ENCODE results near the gene TAC3. TPM values are rescaled to one million over a fixed set of nuclear protein-coding genes. Genes with fewer than 3 reads are reported as not detected.

The TAC3 gene
- total RNA-seq, 2 experiments from 2014 or later = not detected

- Histone ChIP-seq H3K79me2 (ENCODE audit: insufficient read depth, low read depth, low read length) (no peaks in the 10 kb centered on the region), H3K36me3 (ENCODE audit: insufficient read depth, low read length) (no peaks in the 10 kb centered on the region), H3K4me1 (ENCODE audit: insufficient read depth, low read length, poor library complexity, severe bottlenecking) (peaks cover 5% of the 10 kb centered on the region), H3K9me3 (ENCODE audit: low read length) (no peaks in the 10 kb centered on the region), H3K27ac (ENCODE audit: low read depth, low read length, poor library complexity, severe bottlenecking) (no peak overlapping the region), H2AFZ (ENCODE audit: low read length) (no peak overlapping the region), H4K20me1 (ENCODE audit: insufficient read depth, low read length) (no peaks in the 10 kb centered on the region), H3K4me2 (ENCODE audit: low read length) (no peak overlapping the region), H3K4me3 (ENCODE audit: low read depth, low read length, poor library complexity, severe bottlenecking) (no peak overlapping the region), H3K9me2 (ENCODE audit: insufficient read depth, low read length) (no peaks in the 10 kb centered on the region)
- CTCF ChIA-PET (ENCODE audit: unreplicated experiment) = interaction anchor here (0.9 to 1.0 kb wide), 3 partner anchors 10 to 92 kb away, joined by 3 to 4 read pairs (median 3); no protein-coding TSS in a partner anchor
- DNase-seq (ENCODE audit: low spot score) = no peak
- TF ChIP-seq EZH2phosphoT487 (IDR thresholded peaks at IDR 0.05; ENCODE audit: borderline replicate concordance, low read depth, low read length) = no peak
- TF ChIP-seq, protein P1, sequence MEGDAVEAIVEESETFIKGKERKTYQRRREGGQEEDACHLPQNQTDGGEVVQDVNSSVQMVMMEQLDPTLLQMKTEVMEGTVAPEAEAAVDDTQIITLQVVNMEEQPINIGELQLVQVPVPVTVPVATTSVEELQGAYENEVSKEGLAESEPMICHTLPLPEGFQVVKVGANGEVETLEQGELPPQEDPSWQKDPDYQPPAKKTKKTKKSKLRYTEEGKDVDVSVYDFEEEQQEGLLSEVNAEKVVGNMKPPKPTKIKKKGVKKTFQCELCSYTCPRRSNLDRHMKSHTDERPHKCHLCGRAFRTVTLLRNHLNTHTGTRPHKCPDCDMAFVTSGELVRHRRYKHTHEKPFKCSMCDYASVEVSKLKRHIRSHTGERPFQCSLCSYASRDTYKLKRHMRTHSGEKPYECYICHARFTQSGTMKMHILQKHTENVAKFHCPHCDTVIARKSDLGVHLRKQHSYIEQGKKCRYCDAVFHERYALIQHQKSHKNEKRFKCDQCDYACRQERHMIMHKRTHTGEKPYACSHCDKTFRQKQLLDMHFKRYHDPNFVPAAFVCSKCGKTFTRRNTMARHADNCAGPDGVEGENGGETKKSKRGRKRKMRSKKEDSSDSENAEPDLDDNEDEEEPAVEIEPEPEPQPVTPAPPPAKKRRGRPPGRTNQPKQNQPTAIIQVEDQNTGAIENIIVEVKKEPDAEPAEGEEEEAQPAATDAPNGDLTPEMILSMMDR (conservative IDR thresholded peaks at IDR 0.05; ENCODE audit: low read length) = no peak
- POLR2A ChIA-PET = interaction anchor here (0.5 to 1.5 kb wide), 4 partner anchors 13 to 658 kb away, joined by 3 to 4 read pairs (median 3); partner anchors contain the start of gene STAT6
- intact Hi-C loops (cut with micrococcal nuclease; ENCODE audit: unreplicated experiment) = no loop called here
- no TSS peak for BruUV-seq (replicated peaks)
Measured at GRCh38 chr12:57031789-57032188, 15.5 kb upstream of the TAC3 start.

DNA sequence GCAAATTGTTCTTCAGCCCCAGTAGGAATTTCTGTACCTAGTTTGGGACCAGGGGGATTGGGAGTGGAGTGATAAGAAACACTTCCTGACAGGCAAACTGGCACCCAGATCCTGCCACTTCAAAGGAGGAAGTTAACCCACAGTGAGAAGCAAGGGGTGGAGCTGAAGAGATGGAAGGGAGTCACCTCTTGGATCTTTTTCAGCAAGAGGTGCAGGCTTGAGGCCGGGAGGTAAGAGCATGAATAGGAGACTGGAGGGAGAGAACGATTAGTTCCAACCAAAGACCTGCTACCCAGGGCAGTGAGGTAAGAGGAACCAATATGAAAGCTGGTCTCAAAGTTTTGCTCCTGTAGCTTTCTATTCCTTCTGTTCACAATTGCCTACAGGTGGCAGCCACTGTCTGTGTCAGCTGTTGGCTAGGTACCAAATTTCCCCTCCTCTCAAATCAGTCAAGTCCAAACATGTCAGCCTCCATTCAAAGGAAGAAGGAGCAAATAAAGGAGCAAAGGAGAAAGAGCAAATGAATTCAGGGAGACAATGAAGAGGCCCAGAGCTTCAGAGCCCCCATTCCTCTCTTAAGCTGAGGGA lies 14.9 kb upstream of the TAC3 start:
- no TSS peak for BruUV-seq (replicated peaks)
- no peak for TF ChIP-seq EZH2phosphoT487 (IDR thresholded peaks at IDR 0.05; ENCODE audit: borderline replicate concordance, low read depth, low read length)
- TF ChIP-seq, protein P1 (conservative IDR thresholded peaks at IDR 0.05; ENCODE audit: low read length) = peak; percentile 56
- DNase-seq (ENCODE audit: low spot score) = peak; percentile 35
- no peaks in the 10 kb centered on the region for H3K36me3 ChIP-seq (ENCODE audit: insufficient read depth, low read length)
- H3K9me3 ChIP-seq (ENCODE audit: low read length) = no peaks in the 10 kb centered on the region
- no peak overlapping the region for H3K27ac ChIP-seq (ENCODE audit: low read depth, low read length, poor library complexity, severe bottlenecking)
- H3K79me2 ChIP-seq (ENCODE audit: insufficient read depth, low read depth, low read length) = no peaks in the 10 kb centered on the region
- H3K4me2 ChIP-seq (ENCODE audit: low read length) = peak overlapping the region; percentile 21; the same call in 1 of the 2 replicates
- H3K9me2 ChIP-seq (ENCODE audit: insufficient read depth, low read length) = no peaks in the 10 kb centered on the region
- H2AFZ ChIP-seq (ENCODE audit: low read length) = peak overlapping the region; percentile 23
- intact Hi-C loops (cut with micrococcal nuclease; ENCODE audit: unreplicated experiment) = no loop called here
- H4K20me1 ChIP-seq (ENCODE audit: insufficient read depth, low read length) = no peaks in the 10 kb centered on the region
- ChIA-PET CTCF (ENCODE audit: unreplicated experiment) (interaction anchor here (0.9 to 1.0 kb wide), 3 partner anchors 10 to 93 kb away, joined by 3 to 4 read pairs (median 3); no protein-coding TSS in a partner anchor), POLR2A (interaction anchor here (0.5 to 1.5 kb wide), 4 partner anchors 12 to 658 kb away, joined by 3 to 4 read pairs (median 3); partner anchors contain the start of gene STAT6)
- H3K4me3 ChIP-seq (ENCODE audit: low read depth, low read length, poor library complexity, severe bottlenecking) = no peak overlapping the region
- peaks cover 5% of the 10 kb centered on the region for H3K4me1 ChIP-seq (ENCODE audit: insufficient read depth, low read length, poor library complexity, severe bottlenecking)

DNA sequence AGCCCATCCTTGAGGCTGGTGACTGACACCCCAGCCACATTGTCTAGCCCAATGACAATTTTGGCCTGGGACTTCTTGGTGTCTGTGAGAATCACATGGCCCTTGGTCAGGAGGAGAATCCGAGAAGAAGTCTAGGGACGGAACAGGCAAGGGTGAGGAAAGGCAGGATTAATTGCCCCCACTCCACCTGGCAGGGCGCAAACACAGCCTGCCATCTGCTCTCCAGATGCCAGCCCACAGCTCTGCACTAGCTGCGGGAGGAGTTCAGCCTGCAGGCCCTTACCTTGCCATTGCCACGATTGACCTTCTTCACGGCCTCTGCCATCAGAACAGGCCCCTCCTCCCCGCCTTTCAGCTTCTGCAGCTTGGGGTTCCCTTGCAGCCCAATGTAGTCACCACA lies 13.1 kb upstream of the TAC3 start:
- no peak overlapping the region for H3K27ac ChIP-seq (ENCODE audit: low read depth, low read length, poor library complexity, severe bottlenecking)
- peaks cover 5% of the 10 kb centered on the region for H3K4me1 ChIP-seq (ENCODE audit: insufficient read depth, low read length, poor library complexity, severe bottlenecking)
- no peak for DNase-seq (ENCODE audit: low spot score)
- ChIA-PET CTCF (ENCODE audit: unreplicated experiment) (interaction anchor here (0.6 kb wide), 1 partner anchor 63 kb away, joined by 3 read pairs; no protein-coding TSS in a partner anchor), POLR2A (interaction anchor here (0.6 kb wide), 1 partner anchor 222 kb away, joined by 3 read pairs; no protein-coding TSS in a partner anchor)
- H3K4me2 ChIP-seq (ENCODE audit: low read length) = no peak overlapping the region
- H3K9me2 ChIP-seq (ENCODE audit: insufficient read depth, low read length) = no peaks in the 10 kb centered on the region
- H2AFZ ChIP-seq (ENCODE audit: low read length) = no peak overlapping the region
- H4K20me1 ChIP-seq (ENCODE audit: insufficient read depth, low read length) = no peaks in the 10 kb centered on the region
- no peaks in the 10 kb centered on the region for H3K36me3 ChIP-seq (ENCODE audit: insufficient read depth, low read length)
- no peaks in the 10 kb centered on the region for H3K79me2 ChIP-seq (ENCODE audit: insufficient read depth, low read depth, low read length)
- no peaks in the 10 kb centered on the region for H3K9me3 ChIP-seq (ENCODE audit: low read length)
- no peak overlapping the region for H3K4me3 ChIP-seq (ENCODE audit: low read depth, low read length, poor library complexity, severe bottlenecking)
- TF ChIP-seq, protein P1 (conservative IDR thresholded peaks at IDR 0.05; ENCODE audit: low read length) = no peak
- no peak for TF ChIP-seq EZH2phosphoT487 (IDR thresholded peaks at IDR 0.05; ENCODE audit: borderline replicate concordance, low read depth, low read length)
- BruUV-seq (replicated peaks) = no TSS peak
- intact Hi-C loops (cut with micrococcal nuclease; ENCODE audit: unreplicated experiment) = no loop called here

Data from OCI-LY7 (cell line).